ENCODE results near the gene PLPPR3.

PLPPR3 gene

GRCh38 chr19:848386-848921, 26.7 kb upstream of the PLPPR3 start:
- Histone ChIP-seq H3K4me1 (ENCODE audit: insufficient read depth, low read length) (no peaks in the 10 kb centered on the region), H3K4me3 (ENCODE audit: low read depth in 1 of 2, low read length in 2 of 2) (no peak overlapping the region), H3K79me2 (ENCODE audit: insufficient read depth, low read length) (no peaks in the 10 kb centered on the region), H4K20me1 (ENCODE audit: insufficient read depth, low read length) (no peaks in the 10 kb centered on the region), H2AFZ (ENCODE audit: low read depth, low read length) (no peak overlapping the region), H3K9me3 (ENCODE audit: insufficient read depth, low read length, severe bottlenecking) (no peaks in the 10 kb centered on the region), H3K9ac (ENCODE audit: low read depth, low read length) (no peak overlapping the region), H3K4me2 (ENCODE audit: insufficient read depth, low read length) (no peak overlapping the region), H3K27me3 (ENCODE audit: insufficient read depth, low read length, poor library complexity) (no peaks in the 10 kb centered on the region), H3K27ac (ENCODE audit: low read length) (no peak overlapping the region), H3K36me3 (ENCODE audit: insufficient read depth, low read length) (no peaks in the 10 kb centered on the region)
- ATAC-seq (ENCODE audit: insufficient read depth, low read depth), result no peak
- no peak for DNase-seq
- no peak for TF ChIP-seq EZH2 (IDR thresholded peaks at IDR 0.05; ENCODE audit: borderline replicate concordance, low read depth, low read length, severe bottlenecking)
- TF ChIP-seq, protein P1, sequence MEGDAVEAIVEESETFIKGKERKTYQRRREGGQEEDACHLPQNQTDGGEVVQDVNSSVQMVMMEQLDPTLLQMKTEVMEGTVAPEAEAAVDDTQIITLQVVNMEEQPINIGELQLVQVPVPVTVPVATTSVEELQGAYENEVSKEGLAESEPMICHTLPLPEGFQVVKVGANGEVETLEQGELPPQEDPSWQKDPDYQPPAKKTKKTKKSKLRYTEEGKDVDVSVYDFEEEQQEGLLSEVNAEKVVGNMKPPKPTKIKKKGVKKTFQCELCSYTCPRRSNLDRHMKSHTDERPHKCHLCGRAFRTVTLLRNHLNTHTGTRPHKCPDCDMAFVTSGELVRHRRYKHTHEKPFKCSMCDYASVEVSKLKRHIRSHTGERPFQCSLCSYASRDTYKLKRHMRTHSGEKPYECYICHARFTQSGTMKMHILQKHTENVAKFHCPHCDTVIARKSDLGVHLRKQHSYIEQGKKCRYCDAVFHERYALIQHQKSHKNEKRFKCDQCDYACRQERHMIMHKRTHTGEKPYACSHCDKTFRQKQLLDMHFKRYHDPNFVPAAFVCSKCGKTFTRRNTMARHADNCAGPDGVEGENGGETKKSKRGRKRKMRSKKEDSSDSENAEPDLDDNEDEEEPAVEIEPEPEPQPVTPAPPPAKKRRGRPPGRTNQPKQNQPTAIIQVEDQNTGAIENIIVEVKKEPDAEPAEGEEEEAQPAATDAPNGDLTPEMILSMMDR (IDR thresholded peaks at IDR 0.05; ENCODE audit: borderline replicate concordance, extremely low read depth, low read length, poor library complexity, severe bottlenecking), result no peak

DNA sequence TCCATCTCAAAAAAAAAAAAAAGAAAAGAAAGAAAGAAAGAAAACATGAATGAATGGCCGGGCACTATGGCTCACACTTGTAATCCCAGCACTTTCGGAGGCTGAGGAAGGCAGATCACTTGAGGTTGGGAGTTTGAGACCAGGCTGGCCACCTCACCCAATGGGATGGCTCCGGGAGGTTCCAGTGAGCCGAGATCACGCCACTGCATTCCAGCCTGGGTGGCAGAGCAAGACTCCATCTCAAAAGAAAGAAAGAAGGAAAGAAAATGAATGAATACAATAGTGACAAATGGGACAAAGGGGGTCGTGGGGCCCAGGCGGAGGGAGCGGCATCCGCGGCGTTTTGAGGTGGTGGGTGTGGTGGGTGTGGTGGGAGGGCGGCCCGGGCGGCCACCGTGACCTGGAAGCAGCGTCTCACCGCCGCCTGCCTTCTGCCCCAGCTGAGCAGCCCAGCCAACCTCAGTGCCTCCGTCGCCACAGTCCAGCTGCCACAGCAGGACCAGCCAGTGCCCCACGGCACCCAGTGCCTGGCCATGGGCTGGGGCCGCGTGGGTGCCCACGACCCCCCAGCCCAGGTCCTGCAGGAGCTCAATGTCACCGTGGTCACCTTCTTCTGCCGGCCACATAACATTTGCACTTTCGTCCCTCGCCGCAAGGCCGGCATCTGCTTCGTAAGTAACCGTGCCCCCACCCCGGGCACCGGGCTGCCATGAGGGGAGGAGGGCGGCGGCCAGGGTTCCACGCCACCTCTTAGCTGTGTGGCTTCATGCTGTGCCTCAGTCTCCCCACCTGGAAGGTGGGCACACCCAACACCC, 24.2 kb upstream of the PLPPR3 start:
- Histone ChIP-seq H2AFZ (ENCODE audit: low read depth, low read length) (no peak overlapping the region), H3K4me2 (ENCODE audit: insufficient read depth, low read length) (no peak overlapping the region), H3K27ac (ENCODE audit: low read length) (no peak overlapping the region), H4K20me1 (ENCODE audit: insufficient read depth, low read length) (no peaks in the 10 kb centered on the region), H3K27me3 (ENCODE audit: insufficient read depth, low read length, poor library complexity) (no peaks in the 10 kb centered on the region), H3K4me1 (ENCODE audit: insufficient read depth, low read length) (no peaks in the 10 kb centered on the region), H3K9ac (ENCODE audit: low read depth, low read length) (no peak overlapping the region), H3K9me3 (ENCODE audit: insufficient read depth, low read length, severe bottlenecking) (no peaks in the 10 kb centered on the region), H3K4me3 (ENCODE audit: low read depth in 1 of 2, low read length in 2 of 2) (no peak overlapping the region), H3K79me2 (ENCODE audit: insufficient read depth, low read length) (no peaks in the 10 kb centered on the region), H3K36me3 (ENCODE audit: insufficient read depth, low read length) (no peaks in the 10 kb centered on the region)
- TF ChIP-seq, protein P1 (IDR thresholded peaks at IDR 0.05; ENCODE audit: borderline replicate concordance, extremely low read depth, low read length, poor library complexity, severe bottlenecking), result no peak
- TF ChIP-seq EZH2 (IDR thresholded peaks at IDR 0.05; ENCODE audit: borderline replicate concordance, low read depth, low read length, severe bottlenecking), result no peak
- DNase-seq (no peak), ATAC-seq (ENCODE audit: insufficient read depth, low read depth) (no peak)

GRCh38 chr19:844546-844971, 22.8 kb upstream of the PLPPR3 start:
- no peak for ATAC-seq (ENCODE audit: insufficient read depth, low read depth)
- Histone ChIP-seq H3K36me3 (ENCODE audit: insufficient read depth, low read length) (no peaks in the 10 kb centered on the region), H3K4me3 (ENCODE audit: low read depth in 1 of 2, low read length in 2 of 2) (no peak overlapping the region), H3K4me2 (ENCODE audit: insufficient read depth, low read length) (no peak overlapping the region), H4K20me1 (ENCODE audit: insufficient read depth, low read length) (no peaks in the 10 kb centered on the region), H3K79me2 (ENCODE audit: insufficient read depth, low read length) (no peaks in the 10 kb centered on the region), H3K9me3 (ENCODE audit: insufficient read depth, low read length, severe bottlenecking) (no peaks in the 10 kb centered on the region), H2AFZ (ENCODE audit: low read depth, low read length) (no peak overlapping the region), H3K9ac (ENCODE audit: low read depth, low read length) (no peak overlapping the region), H3K27ac (ENCODE audit: low read length) (no peak overlapping the region), H3K4me1 (ENCODE audit: insufficient read depth, low read length) (no peaks in the 10 kb centered on the region), H3K27me3 (ENCODE audit: insufficient read depth, low read length, poor library complexity) (no peaks in the 10 kb centered on the region)
- DNase-seq, result no peak
- no peak for TF ChIP-seq EZH2 (IDR thresholded peaks at IDR 0.05; ENCODE audit: borderline replicate concordance, low read depth, low read length, severe bottlenecking)
- TF ChIP-seq, protein P1 (IDR thresholded peaks at IDR 0.05; ENCODE audit: borderline replicate concordance, extremely low read depth, low read length, poor library complexity, severe bottlenecking), result no peak
